Hematopoietic multipotent progenitor cell (in vitro differentiated cells): ENCODE results near the gene ARHGAP30. TPM values are rescaled to one million over a fixed set of nuclear protein-coding genes. Genes with fewer than 3 reads are reported as not detected.

Experiments used
- small RNA-seq: library from RNA; depleted of rRNA; stranded (forward); fragments of <200 nt; gene quantifications from one replicate; pipeline ENCODE3, GENCODE V24; 2012
- total RNA-seq: library from RNA; depleted of rRNA; stranded (reverse); fragments of >200 nt; gene quantifications from one replicate; pipeline ENCODE4 v1.2.3, GENCODE V29; 2012

Gene ARHGAP30
- total RNA-seq, 1 donor: 94.5 TPM

Small RNAs within 50 kb of the gene (small RNA-seq; reads per million reads assigned to genes)
- not detected for gene AL591806.2

Other genes starting within 250 kb of the ARHGAP30 start
- gene CD244, start 207.0 kb downstream of the ARHGAP30 start, total RNA-seq: 35.5 TPM
- not detected for gene ITLN1, start 184.7 kb downstream of the ARHGAP30 start, total RNA-seq
- not detected for gene ITLN2, start 115.1 kb downstream of the ARHGAP30 start, total RNA-seq
- gene F11R, start 48.7 kb downstream of the ARHGAP30 start, total RNA-seq: 98.0 TPM
- 76.2 TPM for gene TSTD1, start 30.9 kb downstream of the ARHGAP30 start, total RNA-seq
- 134 TPM for gene USF1, start 23.9 kb downstream of the ARHGAP30 start, total RNA-seq
- gene NECTIN4, start 19.7 kb upstream of the ARHGAP30 start, total RNA-seq: under 0.01 TPM
- 2.4 TPM for gene KLHDC9, start 28.5 kb upstream of the ARHGAP30 start, total RNA-seq
- 21.8 TPM for gene PFDN2, start 48.1 kb upstream of the ARHGAP30 start, total RNA-seq
- gene NIT1, start 48.2 kb upstream of the ARHGAP30 start, total RNA-seq: 53.3 TPM
- gene DEDD, start 62.8 kb upstream of the ARHGAP30 start, total RNA-seq: 59.2 TPM
- 173 TPM for gene UFC1, start 84.1 kb upstream of the ARHGAP30 start, total RNA-seq
- 21.8 TPM for gene USP21, start 89.6 kb upstream of the ARHGAP30 start, total RNA-seq
- 29.9 TPM for gene PPOX, start 96.5 kb upstream of the ARHGAP30 start, total RNA-seq
- 28.5 TPM for gene B4GALT3, start 107.6 kb upstream of the ARHGAP30 start, total RNA-seq
- under 0.01 TPM for gene ADAMTS4, start 129.2 kb upstream of the ARHGAP30 start, total RNA-seq
- gene NDUFS2, start 132.5 kb upstream of the ARHGAP30 start, total RNA-seq: 106 TPM
- 5.1 TPM for gene FCER1G, start 145.4 kb upstream of the ARHGAP30 start, total RNA-seq
- not detected for gene APOA2, start 153.7 kb upstream of the ARHGAP30 start, total RNA-seq
- gene TOMM40L, start 156.2 kb upstream of the ARHGAP30 start, total RNA-seq: 21.5 TPM
- gene NR1I3, start 168.3 kb upstream of the ARHGAP30 start, total RNA-seq: not detected
- gene PCP4L1, start 188.9 kb upstream of the ARHGAP30 start, total RNA-seq: 0.81 TPM
- 3.5 TPM for gene MPZ, start 240.1 kb upstream of the ARHGAP30 start, total RNA-seq
- 32.6 TPM for gene SDHC, start 244.5 kb upstream of the ARHGAP30 start, total RNA-seq